ENCODE results near the gene SLC24A2.

Gene SLC24A2

DNA sequence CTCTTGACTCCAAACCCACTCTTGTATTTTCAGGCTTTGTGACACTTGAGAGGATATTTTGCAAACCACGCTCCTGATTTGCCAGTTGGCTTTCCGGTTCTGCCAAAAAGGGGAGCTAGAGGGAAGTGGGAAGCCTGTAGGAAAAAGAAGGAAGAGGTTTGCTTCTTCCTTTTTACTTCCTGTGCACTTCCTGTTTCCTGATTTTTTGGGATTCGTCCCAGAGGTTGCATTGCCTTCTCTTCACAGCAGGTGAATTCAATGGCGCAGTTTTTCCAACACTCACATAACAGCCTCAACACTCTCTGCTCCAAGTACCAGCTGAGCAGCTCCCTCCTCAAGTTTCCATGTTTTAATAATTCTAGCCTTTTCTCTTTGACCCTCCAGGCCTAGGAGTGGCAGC is 47.7 kb downstream of the SLC24A2 start:
- no peaks in the 10 kb centered on the region for H3K27me3 Mint-ChIP-seq
- DNase-seq (no peak), ATAC-seq (replicated peaks) (no peak)
- no peaks in the 10 kb centered on the region for H3K36me3 Mint-ChIP-seq (ENCODE audit: insufficient read depth)
- H3K27ac Mint-ChIP-seq, result no peak overlapping the region
- H3K9me3 Mint-ChIP-seq, result no peaks in the 10 kb centered on the region
- H3K4me3 Mint-ChIP-seq, result no peak overlapping the region
- no peaks in the 10 kb centered on the region for H3K4me1 Mint-ChIP-seq (ENCODE audit: low read depth in 2 of 2)

Data from effector memory CD8-positive, alpha-beta T cell (primary cell).